ENCODE results near the gene SP140. TPM values are rescaled to one million over a fixed set of nuclear protein-coding genes. Genes with fewer than 3 reads are reported as not detected.
"Not testable (repeated sequence)": the region's sequence is repeated elsewhere in the genome, so short reads cannot be mapped to it uniquely, and the experiment has no call there.

SP140 gene
- total RNA-seq, 2 donors from 2014 or later = 60.8 to 91.7 TPM

DNA sequence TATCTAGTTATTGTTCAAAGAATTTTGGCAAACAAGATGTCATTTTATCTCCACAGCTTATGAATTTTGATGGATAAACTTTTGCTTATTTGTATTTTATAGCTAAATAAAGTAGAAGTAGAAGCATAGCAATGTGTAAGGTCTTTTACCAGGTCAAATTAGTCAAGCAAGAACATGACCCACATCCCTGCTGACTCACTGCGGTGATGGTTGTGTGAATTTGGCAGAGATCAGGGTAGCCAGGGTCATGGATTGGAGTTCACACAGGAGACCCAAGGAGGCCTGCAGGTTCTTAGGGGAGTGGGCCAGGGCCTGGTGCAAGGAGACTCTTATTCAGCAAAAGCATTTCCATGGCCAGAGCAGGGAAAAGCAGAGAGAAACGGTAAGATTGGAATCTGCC is 18.7 kb downstream of the SP140 start:
- H3K4me3 Mint-ChIP-seq = no peak overlapping the region
- no peaks in the 10 kb centered on the region for H3K27me3 Mint-ChIP-seq
- no peaks in the 10 kb centered on the region for H3K4me1 Mint-ChIP-seq
- H3K9me3 Mint-ChIP-seq = no peaks in the 10 kb centered on the region
- H3K27ac Mint-ChIP-seq = no peak overlapping the region
- peaks cover 42% of the 10 kb centered on the region for H3K36me3 Mint-ChIP-seq (ENCODE audit: low read depth)
- no peak for ATAC-seq (replicated peaks)

DNA sequence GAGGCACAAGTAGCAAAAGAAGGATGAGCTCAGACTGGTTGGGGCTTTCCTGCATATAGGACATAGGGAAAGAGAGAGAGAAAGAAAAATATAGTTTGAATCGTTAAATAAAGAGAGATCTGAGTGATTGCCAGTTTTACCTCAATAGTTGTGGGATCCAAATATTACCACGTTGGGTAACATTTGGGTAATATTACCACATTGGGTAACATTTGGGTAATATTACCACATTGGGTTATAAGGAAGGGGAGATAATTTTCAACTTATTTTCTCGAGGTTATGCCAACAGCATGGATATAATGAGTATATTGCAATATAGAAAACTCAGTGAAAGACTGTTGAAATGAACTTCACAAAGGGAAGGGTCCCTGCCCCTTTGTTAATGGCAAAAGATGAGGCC is 20.7 kb downstream of the SP140 start:
- no peak overlapping the region for H3K4me3 Mint-ChIP-seq
- no peak overlapping the region for H3K27ac Mint-ChIP-seq
- H3K36me3 Mint-ChIP-seq (ENCODE audit: low read depth) = peaks cover 23% of the 10 kb centered on the region
- H3K9me3 Mint-ChIP-seq = no peaks in the 10 kb centered on the region
- no peak for ATAC-seq (replicated peaks)
- no peaks in the 10 kb centered on the region for H3K27me3 Mint-ChIP-seq
- no peaks in the 10 kb centered on the region for H3K4me1 Mint-ChIP-seq

DNA sequence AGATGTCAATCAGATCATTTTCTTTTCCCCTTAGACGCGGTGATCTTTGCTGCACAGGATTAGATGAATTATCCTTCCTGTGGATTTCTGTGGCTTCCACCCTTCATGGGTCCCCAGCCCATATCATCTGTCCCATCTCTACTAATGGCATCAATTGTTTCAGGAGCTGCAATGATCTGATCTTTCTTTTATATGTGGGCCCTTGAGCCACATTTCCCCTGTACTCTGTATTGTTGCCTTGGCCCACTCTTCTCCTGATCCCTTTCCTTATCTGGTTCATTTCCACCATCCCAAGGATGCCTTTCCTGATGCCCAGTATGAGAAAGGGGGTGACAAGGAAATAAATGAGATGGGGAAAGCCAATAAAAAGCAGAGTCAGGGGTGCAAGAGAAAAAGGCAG is 24.7 kb downstream of the SP140 start:
- Mint-ChIP-seq H3K4me1 (no peaks in the 10 kb centered on the region), H3K4me3 (no peak overlapping the region), H3K27me3 (no peaks in the 10 kb centered on the region), H3K36me3 (ENCODE audit: low read depth) (no peaks in the 10 kb centered on the region), H3K27ac (no peak overlapping the region), H3K9me3 (no peaks in the 10 kb centered on the region)
- no peak for ATAC-seq (replicated peaks)

DNA sequence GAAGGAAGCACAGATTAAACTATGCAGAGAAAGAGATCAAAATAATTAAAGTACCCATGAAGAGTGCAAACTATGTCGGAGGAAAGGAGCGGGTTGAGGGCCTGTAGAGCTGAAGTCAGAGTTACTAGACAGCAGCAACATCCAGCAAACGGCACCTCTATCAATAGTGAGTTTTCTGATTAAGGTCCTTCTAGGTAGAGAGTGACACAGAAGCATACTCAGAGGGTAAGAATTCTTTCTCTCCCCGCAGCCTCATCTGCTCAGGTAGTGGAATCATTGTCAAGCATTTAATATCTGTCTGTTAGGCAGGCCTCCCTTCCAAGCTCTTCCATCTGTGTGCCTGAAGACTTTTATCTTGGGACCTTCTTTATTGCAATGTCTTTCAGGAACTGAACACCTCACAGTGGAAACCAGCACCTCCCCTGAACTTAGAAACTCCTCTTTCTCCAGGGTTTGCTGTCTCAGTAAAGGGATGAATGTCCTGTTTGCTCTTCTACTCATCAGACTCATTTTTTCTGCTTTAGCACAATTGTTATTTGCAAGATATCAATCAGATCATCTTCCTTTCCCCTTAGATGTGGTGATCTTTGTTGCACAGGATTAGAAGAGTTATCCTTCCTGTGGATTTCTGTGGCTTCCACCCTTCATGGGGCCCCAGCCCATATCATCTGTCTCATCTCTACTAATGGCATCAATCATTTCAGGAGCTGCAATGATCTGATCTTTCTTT is 28.8 kb downstream of the SP140 start:
- no peak overlapping the region for H3K4me3 Mint-ChIP-seq
- no peaks in the 10 kb centered on the region for H3K27me3 Mint-ChIP-seq

DNA sequence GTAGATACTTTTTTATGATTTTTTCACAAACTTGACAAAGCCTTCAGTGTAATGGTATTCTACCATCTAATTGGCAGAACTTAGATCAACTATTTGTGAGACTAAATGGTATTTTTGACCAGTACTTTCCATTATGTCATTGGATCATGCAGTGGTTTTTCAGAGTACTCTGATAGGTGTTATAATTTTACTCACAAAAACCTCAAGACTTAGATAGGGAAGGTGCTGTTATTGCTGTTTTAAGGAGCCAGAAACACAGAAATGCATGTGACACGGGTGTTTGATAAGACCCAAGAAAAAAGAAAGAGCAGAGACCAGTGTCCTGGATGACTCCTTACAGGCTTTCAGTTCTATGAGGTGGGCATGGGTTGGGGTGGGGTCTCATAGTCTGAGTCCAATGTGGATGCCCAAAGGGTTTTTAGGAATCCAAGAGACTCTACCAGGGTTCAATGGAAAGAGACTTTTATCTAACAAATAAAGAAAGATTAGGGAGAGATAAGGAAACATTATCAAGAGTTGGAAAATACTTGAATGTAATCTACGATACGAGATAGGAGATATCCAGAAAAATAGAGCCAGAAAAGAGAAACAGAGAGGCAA is 31.3 kb downstream of the SP140 start:
- peak; percentile 55 for ATAC-seq (replicated peaks)
- Mint-ChIP-seq H3K4me1 (peaks cover 24% of the 10 kb centered on the region), H3K9me3 (no peaks in the 10 kb centered on the region), H3K4me3 (peak overlapping the region; percentile 36), H3K27me3 (no peaks in the 10 kb centered on the region), H3K36me3 (ENCODE audit: low read depth) (peaks cover 50% of the 10 kb centered on the region), H3K27ac (peak overlapping the region; percentile 39)

More for the DNA sequence above, 28.8 kb downstream of the SP140 start:
- Mint-ChIP-seq H3K4me1 (peaks cover 9% of the 10 kb centered on the region), H3K36me3 (ENCODE audit: low read depth) (peaks cover 28% of the 10 kb centered on the region), H3K27ac (no peak overlapping the region), H3K9me3 (no peaks in the 10 kb centered on the region)
- ATAC-seq (replicated peaks) = peak; percentile 79

DNA sequence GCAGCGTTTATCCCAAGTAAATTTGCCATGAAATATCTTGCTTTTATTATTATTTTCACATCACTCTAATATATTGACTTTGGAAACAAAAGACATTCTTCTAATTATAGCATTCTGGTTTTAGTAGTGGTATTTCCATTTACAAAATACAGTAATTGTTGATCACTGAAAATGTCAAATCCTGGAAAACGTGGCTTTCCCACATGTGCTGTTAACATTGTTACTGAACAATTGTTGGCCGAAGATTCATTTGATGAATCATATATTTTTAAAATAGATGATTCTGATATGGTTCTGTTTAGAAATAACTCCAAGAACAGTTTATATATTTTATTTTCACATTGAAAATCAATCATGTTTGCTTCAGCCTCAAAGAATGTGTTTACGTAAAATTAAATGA is 32.9 kb downstream of the SP140 start:
- Mint-ChIP-seq H3K27me3 (no peaks in the 10 kb centered on the region), H3K36me3 (ENCODE audit: low read depth) (peaks cover 67% of the 10 kb centered on the region), H3K27ac (no peak overlapping the region), H3K4me3 (no peak overlapping the region), H3K4me1 (peaks cover 39% of the 10 kb centered on the region), H3K9me3 (no peaks in the 10 kb centered on the region)
- no peak for ATAC-seq (replicated peaks)

DNA sequence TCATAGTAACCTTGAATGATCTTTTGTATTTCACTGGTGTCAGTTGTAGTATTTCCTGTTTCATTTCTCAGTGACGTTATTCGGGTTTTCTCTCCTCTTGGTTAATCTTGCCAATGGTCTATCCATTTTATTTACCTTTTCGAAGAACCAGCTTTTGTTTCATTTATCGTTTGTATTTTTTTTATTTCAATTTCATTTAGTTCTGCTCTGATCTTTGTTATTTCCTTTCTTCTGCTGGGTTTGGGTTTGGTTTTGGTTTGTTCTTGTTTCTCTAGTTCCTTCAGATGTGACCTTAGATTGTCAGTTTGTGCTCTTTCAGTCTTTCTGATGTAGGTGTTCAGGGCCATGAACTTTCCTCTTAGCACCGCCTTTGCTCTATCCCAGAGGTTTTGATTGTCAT is 36.7 kb downstream of the SP140 start:
- no peaks in the 10 kb centered on the region for H3K27me3 Mint-ChIP-seq
- H3K36me3 Mint-ChIP-seq (ENCODE audit: low read depth) = peaks cover 92% of the 10 kb centered on the region
- peak; percentile 65 for ATAC-seq (replicated peaks)
- H3K9me3 Mint-ChIP-seq = no peaks in the 10 kb centered on the region
- peak overlapping the region; percentile 64 for H3K4me3 Mint-ChIP-seq
- peaks cover 46% of the 10 kb centered on the region for H3K4me1 Mint-ChIP-seq
- H3K27ac Mint-ChIP-seq = peak overlapping the region; percentile 67

DNA sequence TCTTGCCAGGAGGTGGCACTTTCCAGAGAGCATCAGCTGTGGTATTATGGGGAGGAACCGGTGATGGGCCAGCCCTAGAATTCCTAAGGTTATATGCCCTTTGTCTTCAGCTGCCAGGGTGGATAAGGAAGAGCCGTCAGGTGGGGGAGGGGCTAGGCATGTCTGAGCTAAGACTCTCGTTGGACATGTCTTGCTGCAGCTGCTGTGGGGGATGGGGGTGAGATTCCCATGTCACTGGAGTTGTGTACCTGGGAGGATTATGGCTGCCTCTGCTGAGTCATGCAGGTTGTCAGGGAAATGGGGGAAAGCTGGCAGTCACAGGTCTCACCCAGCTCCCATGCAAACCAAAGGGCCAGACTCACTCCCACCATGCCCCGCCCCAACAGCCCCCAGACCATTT is 39.4 kb downstream of the SP140 start:
- H3K9me3 Mint-ChIP-seq; H3K27ac Mint-ChIP-seq; ATAC-seq (replicated peaks); H3K27me3 Mint-ChIP-seq; H3K4me3 Mint-ChIP-seq: not testable (repeated sequence)
- H3K4me1 Mint-ChIP-seq = peaks cover 67% of the 10 kb centered on the region
- H3K36me3 Mint-ChIP-seq (ENCODE audit: low read depth) = peaks cover 96% of the 10 kb centered on the region

DNA sequence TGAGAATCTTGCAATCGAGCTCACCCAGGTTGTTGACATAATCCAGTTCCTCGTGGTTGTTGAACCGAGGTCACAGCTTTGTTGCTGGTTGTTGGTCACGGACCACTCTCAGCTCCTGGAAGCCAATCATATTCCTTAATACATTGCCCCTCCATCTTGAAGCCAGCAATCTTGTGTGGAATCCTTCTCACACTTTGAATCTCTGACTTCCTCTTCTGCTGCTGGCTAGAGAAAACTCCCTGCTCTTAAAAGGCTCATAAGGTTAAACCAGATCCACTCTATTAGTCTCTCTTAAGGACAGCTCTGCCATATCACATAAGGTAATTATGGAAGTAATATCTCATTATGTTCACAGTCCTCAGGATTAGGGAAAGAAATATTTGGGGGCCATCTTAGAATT is 41.1 kb downstream of the SP140 start:
- Mint-ChIP-seq H3K9me3 (peaks cover 10% of the 10 kb centered on the region), H3K4me3 (no peak overlapping the region), H3K27me3 (no peaks in the 10 kb centered on the region), H3K36me3 (ENCODE audit: low read depth) (peaks cover 96% of the 10 kb centered on the region), H3K27ac (no peak overlapping the region), H3K4me1 (peaks cover 55% of the 10 kb centered on the region)
- ATAC-seq (replicated peaks) = no peak

DNA sequence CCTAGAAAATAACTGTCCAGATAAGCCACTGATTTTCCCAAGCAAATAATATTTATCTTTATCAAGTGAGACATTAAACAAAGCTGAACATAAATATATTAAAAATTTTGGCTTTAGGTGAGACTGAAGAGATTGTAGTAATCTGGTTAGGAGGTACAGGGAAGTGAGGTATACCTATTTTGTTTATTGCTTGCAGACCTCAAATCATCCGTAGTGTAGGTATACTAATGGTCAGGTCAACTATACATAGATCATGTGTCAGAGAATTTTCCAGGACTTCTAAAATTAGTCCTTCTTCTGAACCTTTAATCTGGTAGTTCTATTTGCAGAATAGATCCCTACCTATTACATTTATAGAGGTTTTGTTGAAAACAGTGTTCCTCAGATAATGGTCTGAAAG is 41.5 kb downstream of the SP140 start:
- no peak for ATAC-seq (replicated peaks)
- peaks cover 11% of the 10 kb centered on the region for H3K9me3 Mint-ChIP-seq
- H3K36me3 Mint-ChIP-seq (ENCODE audit: low read depth) = peaks cover 96% of the 10 kb centered on the region
- peaks cover 51% of the 10 kb centered on the region for H3K4me1 Mint-ChIP-seq
- H3K27ac Mint-ChIP-seq = peak overlapping the region; percentile 13
- no peaks in the 10 kb centered on the region for H3K27me3 Mint-ChIP-seq
- H3K4me3 Mint-ChIP-seq = peak overlapping the region; percentile 2

DNA sequence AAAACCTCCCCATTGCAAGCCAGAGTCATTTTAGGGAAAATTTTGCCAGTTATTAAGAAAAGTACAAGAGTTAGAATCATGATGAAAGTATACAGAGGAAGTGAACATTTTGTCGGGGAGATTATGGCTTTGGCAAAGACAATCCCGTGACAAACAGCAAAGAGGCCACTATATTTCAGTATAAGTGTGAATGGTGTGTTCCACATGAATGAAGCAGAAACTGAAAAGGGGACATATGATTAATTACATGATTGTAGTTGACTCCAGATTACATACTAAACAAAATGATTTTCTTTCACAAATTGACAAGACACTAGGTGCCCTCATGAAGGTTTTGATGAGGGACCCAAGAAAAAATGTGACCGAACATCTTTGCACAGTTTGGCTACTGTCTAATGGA is 42.0 kb downstream of the SP140 start:
- Mint-ChIP-seq H3K27me3 (no peaks in the 10 kb centered on the region), H3K27ac (peak overlapping the region; percentile 13)
- peak; percentile 67 for ATAC-seq (replicated peaks)

DNA sequence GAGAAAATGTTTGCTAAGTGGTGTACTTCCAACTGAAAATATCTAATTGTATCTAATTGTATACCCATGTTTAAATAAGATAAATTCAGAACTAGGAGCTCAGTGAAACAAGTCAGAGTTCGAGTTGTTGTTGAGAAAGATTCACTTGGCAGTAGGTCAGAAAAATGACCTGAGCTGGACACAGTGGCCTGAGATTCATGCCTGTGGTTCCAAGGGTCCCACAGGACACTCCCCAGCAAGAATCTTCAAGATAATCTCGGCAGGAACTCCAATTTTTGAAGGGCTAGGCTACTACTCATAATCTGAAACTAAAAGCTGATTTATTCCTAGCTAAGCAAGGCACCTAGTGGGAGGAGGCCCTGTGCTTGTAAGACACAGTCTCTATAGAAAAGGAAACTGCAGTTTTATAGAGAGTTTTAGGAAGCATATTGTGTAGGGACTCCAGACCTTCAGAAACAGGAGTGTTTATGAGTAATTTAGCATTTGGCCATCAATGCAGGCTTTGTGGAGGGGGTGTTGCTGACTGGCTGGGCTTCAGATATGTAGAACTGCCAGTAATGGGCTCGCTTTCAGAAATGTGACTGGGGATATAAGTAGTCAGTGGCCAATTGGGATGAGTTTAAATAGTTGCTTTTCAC is 43.2 kb downstream of the SP140 start:
- Mint-ChIP-seq H3K4me3 (peak overlapping the region; percentile 50), H3K27me3 (no peaks in the 10 kb centered on the region), H3K4me1 (peaks cover 36% of the 10 kb centered on the region), H3K9me3 (peaks cover 11% of the 10 kb centered on the region), H3K36me3 (ENCODE audit: low read depth) (peaks cover 96% of the 10 kb centered on the region), H3K27ac (peak overlapping the region; percentile 73)
- ATAC-seq (replicated peaks) = peak; percentile 67

More for the DNA sequence above, 42.0 kb downstream of the SP140 start:
- Mint-ChIP-seq H3K4me1 (peaks cover 46% of the 10 kb centered on the region), H3K4me3 (peak overlapping the region; percentile 2), H3K9me3 (peaks cover 11% of the 10 kb centered on the region), H3K36me3 (ENCODE audit: low read depth) (peaks cover 96% of the 10 kb centered on the region)

DNA sequence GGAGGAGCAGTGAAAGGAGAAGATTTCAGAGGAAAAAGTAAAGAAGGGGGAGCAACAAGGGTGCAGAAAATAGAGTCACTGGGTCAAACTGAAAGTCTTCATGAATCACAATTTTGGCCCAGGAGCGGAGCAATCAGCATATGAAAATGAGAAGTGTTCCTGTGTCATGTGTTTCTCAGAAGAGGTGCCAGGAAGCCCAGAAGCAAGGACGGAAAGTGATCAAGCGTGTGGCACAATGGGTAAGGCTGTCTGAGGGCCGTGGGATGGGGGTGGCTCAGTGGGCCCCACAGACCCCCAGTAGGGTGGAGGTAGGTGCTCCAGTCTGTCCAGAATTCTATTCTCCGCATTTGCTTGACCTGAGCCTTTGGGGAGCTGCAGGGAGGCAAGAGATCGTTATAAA is 44.2 kb downstream of the SP140 start:
- peaks cover 94% of the 10 kb centered on the region for H3K36me3 Mint-ChIP-seq (ENCODE audit: low read depth)
- peaks cover 11% of the 10 kb centered on the region for H3K9me3 Mint-ChIP-seq
- H3K4me1 Mint-ChIP-seq = peaks cover 26% of the 10 kb centered on the region
- peak; percentile 72 for ATAC-seq (replicated peaks)
- peak overlapping the region; percentile 73 for H3K27ac Mint-ChIP-seq
- H3K27me3 Mint-ChIP-seq = no peaks in the 10 kb centered on the region
- H3K4me3 Mint-ChIP-seq = peak overlapping the region; percentile 50

DNA sequence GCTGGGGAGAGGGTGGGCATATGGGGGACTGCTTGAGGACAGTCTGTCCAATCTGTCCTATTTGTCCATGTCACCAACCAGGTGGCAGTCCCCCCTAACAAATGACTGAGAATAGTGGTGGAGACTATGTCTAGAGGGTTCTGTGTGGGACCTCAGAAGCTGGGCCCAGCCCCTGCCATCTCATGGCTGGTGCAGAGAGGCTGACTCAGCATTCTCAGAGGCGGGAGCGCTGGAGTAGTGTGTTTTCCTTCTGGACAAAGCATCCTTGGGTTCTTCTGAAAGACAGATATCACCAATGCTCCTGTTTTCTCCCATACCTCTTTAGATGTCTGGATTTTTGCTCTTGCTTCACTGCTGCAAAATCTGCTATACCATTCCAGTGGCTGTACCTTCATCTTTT is 57.4 kb downstream of the SP140 start:
- no peak overlapping the region for H3K4me3 Mint-ChIP-seq
- peaks cover 70% of the 10 kb centered on the region for H3K36me3 Mint-ChIP-seq (ENCODE audit: low read depth)
- no peaks in the 10 kb centered on the region for H3K9me3 Mint-ChIP-seq
- peaks cover 3% of the 10 kb centered on the region for H3K4me1 Mint-ChIP-seq
- no peaks in the 10 kb centered on the region for H3K27me3 Mint-ChIP-seq
- H3K27ac Mint-ChIP-seq = no peak overlapping the region
- no peak for ATAC-seq (replicated peaks)

DNA sequence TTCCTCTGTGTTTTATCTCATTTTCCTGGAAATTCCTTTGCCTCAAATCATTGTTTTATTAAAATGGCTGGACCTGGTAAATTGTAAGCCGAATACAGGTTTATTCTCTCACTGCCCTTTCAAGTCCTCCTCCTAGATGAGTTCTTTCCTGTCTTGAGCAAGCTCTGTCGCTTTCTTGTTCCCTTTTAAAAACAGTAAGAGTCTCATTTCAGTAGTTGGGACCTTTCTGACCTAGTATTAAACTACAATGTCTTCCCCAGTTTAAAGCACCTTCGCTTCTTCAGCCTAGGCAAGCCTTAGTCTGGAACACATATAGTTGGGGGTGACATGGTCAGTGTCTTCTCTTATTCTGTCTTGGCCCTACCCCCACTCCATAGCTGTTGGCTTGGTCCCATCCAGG is 60.5 kb downstream of the SP140 start:
- Mint-ChIP-seq H3K4me1 (peaks cover 15% of the 10 kb centered on the region), H3K9me3 (no peaks in the 10 kb centered on the region), H3K27me3 (no peaks in the 10 kb centered on the region), H3K27ac (no peak overlapping the region), H3K36me3 (ENCODE audit: low read depth) (peaks cover 71% of the 10 kb centered on the region), H3K4me3 (no peak overlapping the region)
- no peak for ATAC-seq (replicated peaks)
